Fibroblast of skin of left quadriceps (primary cell): ENCODE measurements around the gene INHBE.
"Not testable (repeated sequence)": the region's sequence is repeated elsewhere in the genome, so short reads cannot be mapped to it uniquely, and the experiment has no call there.

ENCODE experiments used
- DNase-seq, 2 experiments: peaks; one replicate each; pipeline ENCODE4 v3.0.0-alpha.2; 2013; ENCODE audit warnings: low read depth in 2 of 2

The INHBE gene

GRCh38 chr12:57441393-57441792, 13.7 kb upstream of the INHBE start:
- DNase-seq: not testable (repeated sequence)

GRCh38 chr12:57441846-57442427, 13.2 kb upstream of the INHBE start:
- no peak for DNase-seq

- DNase-seq: not testable (repeated sequence)
These were observed 10.8 kb upstream of the INHBE start for GRCh38 chr12:57444337-57444736.

DNA sequence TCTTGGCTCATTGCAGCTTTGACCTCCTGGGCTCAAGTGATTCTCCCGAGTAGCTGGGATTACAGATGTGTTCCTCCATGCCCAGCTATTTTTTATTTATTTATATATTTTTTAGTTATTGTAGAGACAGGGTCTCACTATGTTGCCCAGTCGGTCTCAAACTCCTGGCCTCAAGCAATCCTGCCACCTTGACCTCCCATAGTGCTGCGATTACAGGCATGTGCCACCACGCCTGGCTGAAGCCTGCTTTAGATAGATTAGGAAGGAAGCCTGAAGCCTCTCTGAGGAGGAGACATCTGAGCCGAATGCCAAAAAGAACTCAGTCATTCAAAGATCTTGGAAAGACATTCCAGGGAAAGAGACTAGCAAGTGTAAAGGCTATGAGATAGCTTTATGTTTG, 10.4 kb upstream of the INHBE start:
- no peak for DNase-seq

GRCh38 chr12:57446292-57446960, 8.7 kb upstream of the INHBE start:
- no peak for DNase-seq

GRCh38 chr12:57448669-57449068, 6.4 kb upstream of the INHBE start:
- no peak for DNase-seq

GRCh38 chr12:57449375-57449774, 5.7 kb upstream of the INHBE start:
- no peak for DNase-seq

DNA sequence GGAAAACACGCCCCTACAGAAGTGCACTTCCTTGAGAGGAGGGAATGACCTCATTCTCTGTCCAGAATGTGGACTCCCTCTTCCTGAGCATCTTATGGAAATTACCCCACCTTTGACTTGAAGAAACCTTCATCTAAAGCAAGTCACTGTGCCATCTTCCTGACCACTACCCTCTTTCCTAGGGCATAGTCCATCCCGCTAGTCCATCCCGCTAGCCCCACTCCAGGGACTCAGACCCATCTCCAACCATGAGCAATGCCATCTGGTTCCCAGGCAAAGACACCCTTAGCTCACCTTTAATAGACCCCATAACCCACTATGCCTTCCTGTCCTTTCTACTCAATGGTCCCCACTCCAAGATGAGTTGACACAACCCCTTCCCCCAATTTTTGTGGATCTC, 5.0 kb upstream of the INHBE start:
- DNase-seq: no peak

DNA sequence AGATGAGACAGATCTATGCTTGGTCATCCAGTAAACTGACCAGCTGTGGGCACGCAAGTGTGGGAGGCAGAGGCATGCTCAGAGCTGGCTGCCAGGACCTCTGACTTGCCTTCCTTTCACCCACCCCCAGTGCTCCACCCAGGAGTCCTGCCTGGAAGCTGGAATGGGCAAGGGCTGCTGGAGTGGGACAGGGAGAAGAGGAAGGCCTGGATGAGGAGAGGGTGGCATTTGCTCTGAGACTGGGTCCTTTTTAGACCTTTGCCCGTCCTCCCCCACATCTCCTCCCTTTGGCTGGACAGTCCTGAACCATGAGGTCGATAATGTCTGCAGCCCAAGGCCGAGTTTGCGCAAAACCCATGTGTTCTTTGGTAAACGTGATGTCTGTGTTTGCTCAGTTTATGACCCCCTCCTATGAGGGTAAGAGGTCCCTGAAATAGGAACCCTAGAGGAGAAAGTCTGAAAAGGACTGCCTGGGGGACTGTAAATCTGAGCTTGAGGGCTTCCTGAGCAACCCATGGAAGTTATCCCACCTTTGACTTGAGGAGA, 3.8 kb upstream of the INHBE start:
- no peak for DNase-seq

DNA sequence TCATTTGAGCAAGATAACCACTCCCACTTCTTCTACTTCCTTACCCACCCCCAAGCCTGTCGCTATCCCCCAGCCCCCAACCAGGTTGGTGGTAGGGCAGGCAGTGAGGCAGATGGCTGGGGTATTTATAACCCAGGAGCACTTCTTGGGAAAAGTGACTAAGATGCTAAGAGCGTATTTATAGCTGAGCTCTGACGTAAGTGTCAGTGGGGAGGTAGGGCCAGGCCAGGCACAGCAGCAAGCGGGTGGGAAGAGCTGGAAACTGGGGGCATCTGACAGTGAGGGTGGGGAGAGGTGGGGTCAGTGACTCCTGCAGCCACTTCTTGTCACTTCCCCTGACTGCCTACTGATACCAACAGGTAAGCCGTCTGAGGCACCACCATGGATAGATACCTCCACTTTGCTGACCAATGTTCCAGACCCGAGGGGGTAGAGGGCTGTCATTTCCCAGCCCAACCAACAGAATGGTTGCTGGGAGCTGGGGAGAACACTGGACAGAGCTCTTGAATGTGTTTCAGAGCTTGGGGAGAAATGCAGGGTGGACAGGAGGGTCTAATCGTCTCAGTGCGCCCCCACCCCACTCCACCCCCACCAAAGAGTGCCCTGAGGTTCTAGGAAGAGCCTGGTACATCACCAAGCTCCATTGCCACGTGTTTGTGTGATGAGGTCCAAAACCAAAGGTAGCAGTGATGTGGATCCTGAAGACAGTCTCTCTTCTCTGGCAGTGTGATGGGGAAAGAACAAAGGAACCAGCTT, 2.7 kb upstream of the INHBE start:
- peak; percentile 85 to 88 for DNase-seq

GRCh38 chr12:57452937-57453509, 2.1 kb upstream of the INHBE start:
- DNase-seq: peak; percentile 56 to 61

DNA sequence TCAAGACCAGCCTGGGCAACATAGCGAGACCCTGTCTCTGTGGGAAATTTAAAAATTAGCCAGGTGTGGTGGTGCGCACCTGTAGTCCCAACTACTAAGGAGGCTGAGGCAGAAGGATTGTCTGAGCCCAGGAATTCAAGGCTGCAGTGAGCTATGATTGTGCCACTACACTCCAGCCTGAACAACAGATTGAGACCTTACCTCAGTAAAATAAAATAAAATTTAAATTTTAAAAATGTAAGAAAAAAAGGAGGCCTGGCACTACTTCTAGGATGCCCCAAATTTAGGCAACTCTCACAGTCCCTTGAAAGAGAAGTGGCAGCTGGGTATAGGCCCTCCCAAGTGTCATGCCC, 918 bp upstream of the INHBE start:
- DNase-seq: no peak

- no peak for DNase-seq
These were observed 452 bp downstream of the INHBE start for GRCh38 chr12:57455374-57456144.

GRCh38 chr12:57456145-57456700, 1.1 kb downstream of the INHBE start:
- no peak for DNase-seq

DNA sequence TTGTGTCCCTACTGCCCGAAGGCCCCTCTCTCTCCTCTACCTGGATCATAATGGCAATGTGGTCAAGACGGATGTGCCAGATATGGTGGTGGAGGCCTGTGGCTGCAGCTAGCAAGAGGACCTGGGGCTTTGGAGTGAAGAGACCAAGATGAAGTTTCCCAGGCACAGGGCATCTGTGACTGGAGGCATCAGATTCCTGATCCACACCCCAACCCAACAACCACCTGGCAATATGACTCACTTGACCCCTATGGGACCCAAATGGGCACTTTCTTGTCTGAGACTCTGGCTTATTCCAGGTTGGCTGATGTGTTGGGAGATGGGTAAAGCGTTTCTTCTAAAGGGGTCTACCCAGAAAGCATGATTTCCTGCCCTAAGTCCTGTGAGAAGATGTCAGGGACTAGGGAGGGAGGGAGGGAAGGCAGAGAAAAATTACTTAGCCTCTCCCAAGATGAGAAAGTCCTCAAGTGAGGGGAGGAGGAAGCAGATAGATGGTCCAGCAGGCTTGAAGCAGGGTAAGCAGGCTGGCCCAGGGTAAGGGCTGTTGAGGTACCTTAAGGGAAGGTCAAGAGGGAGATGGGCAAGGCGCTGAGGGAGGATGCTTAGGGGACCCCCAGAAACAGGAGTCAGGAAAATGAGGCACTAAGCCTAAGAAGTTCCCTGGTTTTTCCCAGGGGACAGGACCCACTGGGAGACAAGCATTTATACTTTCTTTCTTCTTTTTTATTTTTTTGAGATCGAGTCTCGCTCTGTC, 1.8 kb downstream of the INHBE start:
- no peak for DNase-seq

- no peak for DNase-seq
These were observed 3.6 kb downstream of the INHBE start for GRCh38 chr12:57458665-57459054.

- DNase-seq: peak; percentile 93 to 94
These were observed 4.1 kb downstream of the INHBE start for GRCh38 chr12:57459055-57459749.

DNA sequence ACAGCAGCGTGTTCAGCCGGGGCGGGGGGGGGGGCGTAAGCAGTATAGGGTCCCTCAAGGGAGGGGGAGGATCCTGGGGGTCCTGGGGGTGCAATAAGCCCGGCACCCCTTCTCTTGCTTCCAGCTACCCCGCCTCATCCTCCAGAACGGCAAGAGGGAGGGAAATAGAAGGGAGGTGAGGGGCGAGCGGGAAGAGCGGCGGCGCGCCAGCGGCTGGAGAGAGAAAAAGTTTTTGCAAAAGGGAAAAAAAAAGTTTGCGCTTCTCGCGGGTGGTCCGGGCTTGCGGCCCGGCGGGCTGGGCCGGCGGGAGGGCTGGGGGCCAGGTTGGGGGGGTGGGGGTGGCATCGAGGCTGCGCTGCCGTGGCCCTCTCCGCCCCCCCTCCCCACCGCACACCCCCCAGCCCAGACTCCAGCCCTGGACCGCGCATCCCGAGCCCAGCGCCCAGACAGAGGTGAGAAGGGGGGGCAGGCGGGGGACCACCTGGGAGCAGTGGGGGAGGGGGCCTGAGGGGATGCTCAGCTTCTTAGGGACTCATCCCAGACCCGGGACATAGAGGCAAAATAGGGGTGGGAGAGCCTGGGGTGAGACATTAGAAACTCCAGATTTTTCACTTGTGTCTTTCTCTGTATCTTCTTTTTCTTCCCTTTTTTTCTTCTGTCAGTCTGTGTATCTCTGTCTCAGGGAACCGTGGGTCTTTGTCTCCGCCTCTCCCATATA, 4.8 kb downstream of the INHBE start, which contains the start of gene GLI1:
Gene GLI1, plus strand, starts transcription at position 36 of the 718 bp plus-strand sequence. CDS start 3,907 bp downstream, outside the sequence.
- DNase-seq: no peak

DNA sequence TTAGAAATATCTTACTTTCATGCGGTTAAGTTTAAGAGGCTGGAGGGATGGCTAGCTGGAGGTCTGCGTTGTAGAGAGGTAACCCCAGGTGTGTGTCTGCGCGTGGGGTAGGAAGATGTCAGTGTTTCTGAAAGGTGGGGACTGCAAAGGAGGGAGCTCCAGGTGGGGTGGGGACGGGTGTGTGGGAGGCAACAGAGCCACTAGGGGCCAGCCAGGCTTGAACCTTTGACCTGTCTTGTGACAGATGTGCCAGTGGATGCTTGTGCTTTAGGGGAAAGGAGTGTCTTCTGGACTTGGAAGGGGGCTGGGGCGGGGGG, 5.3 kb downstream of the INHBE start:
- DNase-seq: no peak
